Measurements from ENCODE around the gene SLC43A3.

Gene SLC43A3

DNA sequence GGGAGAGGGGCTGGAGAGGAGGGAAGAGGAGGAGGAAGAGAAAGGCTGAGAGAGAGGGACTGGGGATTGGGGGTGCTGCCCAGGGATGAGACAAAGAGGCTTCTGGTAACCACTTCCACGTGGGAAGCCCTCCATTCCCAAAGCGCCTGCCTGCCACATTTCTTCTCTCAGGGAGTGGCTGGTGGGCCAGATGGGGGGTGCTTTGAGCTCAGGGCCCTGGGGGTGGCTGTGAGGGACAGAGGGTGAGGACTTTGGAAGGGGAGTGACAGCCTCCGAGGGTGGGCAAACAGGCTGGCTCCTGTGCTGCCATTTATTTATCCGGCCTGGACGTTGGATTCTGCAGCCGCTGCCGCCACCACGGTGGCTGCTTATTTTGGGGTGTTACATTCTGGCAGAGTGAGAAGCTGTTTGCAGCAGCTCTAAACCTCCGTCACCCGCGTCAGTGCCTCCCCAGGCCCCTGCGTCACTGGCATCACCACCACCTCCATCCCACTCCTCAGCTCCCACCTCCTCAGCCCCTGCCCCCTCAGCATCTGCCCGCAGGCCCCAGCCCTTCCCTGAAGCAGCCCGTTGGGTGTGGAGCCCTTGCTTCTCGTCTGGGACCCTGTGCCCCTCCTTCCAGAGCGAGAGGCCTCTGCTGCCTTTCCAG lies 35.0 kb upstream of the SLC43A3 start:
- Histone ChIP-seq H3K27ac (replicated peaks; ENCODE audit: low read length) (no peak overlapping the region), H3K4me2 (ENCODE audit: insufficient read depth, low read length, poor library complexity, severe bottlenecking) (no peak overlapping the region), H2BK120ac (ENCODE audit: low read depth, low read length) (no peak overlapping the region), H3K18ac (ENCODE audit: low read length) (peak overlapping the region; percentile 35), H2BK15ac (ENCODE audit: low read length) (no peak overlapping the region), H3K36me3 (replicated peaks in 1 of 2; ENCODE audit: control insufficient read depth in 2 of 2, insufficient read depth in 2 of 2, low read length in 2 of 2) (peaks cover 0 to 8% of the 10 kb centered on the region in 2 donors), H3K9ac (ENCODE audit: low read depth, low read length, poor library complexity) (peak overlapping the region; percentile 47), H3K4me1 (ENCODE audit: control insufficient read depth in 2 of 2, insufficient read depth in 1 of 2, low read depth in 1 of 2, low read length in 2 of 2) (peaks cover 28 to 37% of the 10 kb centered on the region in 2 donors), H3K4me3 (ENCODE audit: low read length in 2 of 2) (peak overlapping the region in 1 of 2 donors; percentile 85), H3K27me3 (ENCODE audit: control insufficient read depth in 3 of 3, insufficient read depth in 3 of 3, low read depth in 1 of 3, low read length in 3 of 3) (peaks cover 22 to 45% (median 29%) of the 10 kb centered on the region in 3 experiments), H3K9me3 (replicated peaks in 1 of 2; ENCODE audit: control insufficient read depth in 2 of 2, insufficient read depth in 1 of 2, low read depth in 1 of 2, low read length in 2 of 2) (no peaks in the 10 kb centered on the region), H3K23ac (ENCODE audit: low read depth, low read length, poor library complexity) (peak overlapping the region; percentile 18), H3K79me1 (ENCODE audit: low read depth, low read length) (no peaks in the 10 kb centered on the region), H3K4ac (ENCODE audit: low read length) (no peak overlapping the region), H2BK5ac (ENCODE audit: low read length) (no peak overlapping the region), H4K91ac (ENCODE audit: low read depth, low read length, poor library complexity) (no peak overlapping the region), H2BK12ac (ENCODE audit: low read length) (peak overlapping the region; percentile 65), H2AFZ (ENCODE audit: low read length) (no peak overlapping the region), H3K14ac (ENCODE audit: low read length) (no peak overlapping the region), H2AK5ac (ENCODE audit: low read depth, low read length) (peak overlapping the region; percentile 76), H4K8ac (ENCODE audit: low read depth, low read length) (no peak overlapping the region)
- no peak for DNase-seq (ENCODE audit: low spot score)
- no CpG with 5 or more reads among the region's 16 CpGs for WGBS, 2 donors (ENCODE audit: extremely low coverage in 2 of 2, insufficient read length in 2 of 2, insufficient replicate concordance in 1 of 2)

DNA sequence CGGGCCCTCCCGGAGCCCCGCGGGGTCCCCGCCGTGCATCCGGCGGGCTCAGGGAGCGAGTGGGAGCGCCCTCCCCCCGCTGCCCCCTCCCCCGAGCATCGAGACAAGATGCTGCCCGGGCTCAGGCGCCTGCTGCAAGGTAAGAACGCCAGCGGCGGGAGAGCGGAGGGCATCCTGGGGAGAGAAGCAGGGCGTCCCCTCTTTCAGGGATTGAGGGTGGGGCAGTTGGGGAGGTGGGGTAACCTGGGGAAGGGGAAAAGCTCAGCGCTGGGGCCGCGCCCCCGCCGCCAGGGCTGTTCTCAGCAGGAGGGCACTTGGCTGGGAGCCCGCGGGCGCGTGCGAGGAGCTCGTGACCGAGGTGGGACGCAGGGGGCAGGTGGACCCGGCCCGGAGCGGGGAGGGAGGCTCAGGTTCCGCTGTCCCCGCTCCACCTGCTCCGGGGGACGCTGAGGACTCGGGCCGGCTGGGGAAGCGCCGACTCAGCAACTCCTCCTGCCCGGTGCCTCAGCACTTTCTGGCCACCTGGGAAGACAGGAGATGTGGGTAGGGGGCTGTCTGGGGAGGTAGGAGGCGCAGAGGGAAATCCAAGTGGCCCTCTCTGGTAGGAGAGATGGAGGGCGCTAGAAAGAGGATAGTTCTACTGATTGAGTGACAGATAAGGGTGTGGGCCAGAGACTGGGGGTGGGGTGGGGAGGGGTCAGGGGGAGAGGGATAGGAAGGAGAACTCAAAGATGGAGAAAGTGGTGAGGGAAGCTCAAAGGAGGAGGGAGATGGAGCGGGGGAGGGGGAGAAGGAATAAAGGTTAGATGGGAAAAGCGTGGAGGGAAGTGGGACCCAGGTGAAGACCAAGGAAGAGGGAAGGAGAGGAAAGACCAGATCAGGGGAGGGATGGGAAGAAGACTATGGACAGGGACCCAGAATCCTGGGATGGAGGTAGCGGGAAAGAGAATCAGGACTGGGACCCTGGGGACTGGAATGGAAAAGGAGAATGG lies 34.1 kb upstream of the SLC43A3 start:
- Histone ChIP-seq H3K9me3 (replicated peaks in 1 of 2; ENCODE audit: control insufficient read depth in 2 of 2, insufficient read depth in 1 of 2, low read depth in 1 of 2, low read length in 2 of 2) (no peaks in the 10 kb centered on the region), H3K27ac (replicated peaks; ENCODE audit: low read length) (no peak overlapping the region), H2BK15ac (ENCODE audit: low read length) (no peak overlapping the region), H2AFZ (ENCODE audit: low read length) (peak overlapping the region; percentile 97), H3K4me2 (ENCODE audit: insufficient read depth, low read length, poor library complexity, severe bottlenecking) (peak overlapping the region; percentile 80), H2BK120ac (ENCODE audit: low read depth, low read length) (no peak overlapping the region), H3K4me1 (ENCODE audit: control insufficient read depth in 2 of 2, insufficient read depth in 1 of 2, low read depth in 1 of 2, low read length in 2 of 2) (peaks cover 29 to 37% of the 10 kb centered on the region in 2 donors), H3K4ac (ENCODE audit: low read length) (no peak overlapping the region), H3K18ac (ENCODE audit: low read length) (peak overlapping the region; percentile 86), H3K36me3 (replicated peaks in 1 of 2; ENCODE audit: control insufficient read depth in 2 of 2, insufficient read depth in 2 of 2, low read length in 2 of 2) (peaks cover 0 to 8% of the 10 kb centered on the region in 2 donors), H2BK5ac (ENCODE audit: low read length) (no peak overlapping the region), H3K79me1 (ENCODE audit: low read depth, low read length) (no peaks in the 10 kb centered on the region), H3K9ac (ENCODE audit: low read depth, low read length, poor library complexity) (peak overlapping the region; percentile 51), H4K8ac (ENCODE audit: low read depth, low read length) (no peak overlapping the region), H3K23ac (ENCODE audit: low read depth, low read length, poor library complexity) (peak overlapping the region; percentile 30), H3K4me3 (ENCODE audit: low read length in 2 of 2) (peak overlapping the region; percentile 85), H2AK5ac (ENCODE audit: low read depth, low read length) (no peak overlapping the region), H4K91ac (ENCODE audit: low read depth, low read length, poor library complexity) (no peak overlapping the region), H2BK12ac (ENCODE audit: low read length) (no peak overlapping the region), H3K27me3 (ENCODE audit: control insufficient read depth in 3 of 3, insufficient read depth in 3 of 3, low read depth in 1 of 3, low read length in 3 of 3) (peaks cover 22 to 47% (median 36%) of the 10 kb centered on the region in 3 experiments), H3K14ac (ENCODE audit: low read length) (no peak overlapping the region)
- no peak for DNase-seq (ENCODE audit: low spot score)
- WGBS, 2 donors (ENCODE audit: extremely low coverage in 2 of 2, insufficient read length in 2 of 2, insufficient replicate concordance in 1 of 2), result 100% methylated on average over 1 of the region's 50 CpGs; no CpG with 5 or more reads in 1 of the 2 donors

DNA sequence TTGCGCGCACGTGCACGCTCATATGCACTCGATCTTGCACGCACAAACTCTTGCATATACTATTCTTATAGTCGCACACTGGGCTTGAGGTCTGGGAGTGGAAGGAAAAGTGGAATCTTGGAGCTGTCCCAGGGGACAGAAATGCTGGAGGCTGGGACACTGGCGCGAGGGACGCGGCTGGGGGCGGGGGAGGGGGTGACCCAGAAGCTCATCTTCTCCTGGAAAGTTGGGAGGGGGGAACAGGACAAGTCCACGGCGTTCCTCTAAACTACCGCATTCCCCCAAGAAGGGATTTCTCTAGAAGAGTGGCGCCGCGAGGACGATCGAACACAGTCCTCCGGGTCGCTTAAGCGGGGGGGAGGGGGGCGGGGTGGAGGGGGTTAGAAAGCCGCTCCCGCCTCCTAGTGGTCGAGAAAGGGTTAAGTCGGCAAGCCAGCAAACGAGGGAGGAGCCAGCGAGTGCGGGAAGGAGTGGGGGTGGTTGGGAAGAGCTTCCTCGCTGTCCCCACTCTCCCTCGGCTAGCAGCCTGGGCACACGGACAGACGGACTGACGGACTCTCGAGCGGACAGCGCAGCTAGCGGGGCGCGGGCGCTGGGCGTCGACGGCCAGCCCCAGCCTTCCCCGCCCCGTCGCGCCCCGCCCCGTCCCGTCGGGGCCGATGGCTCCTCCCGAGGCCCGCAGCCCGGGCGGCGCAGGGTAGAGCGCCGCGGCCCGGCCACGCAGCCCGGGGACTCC lies 33.3 kb upstream of the SLC43A3 start, which contains the start of gene RTN4RL2:
TSS of gene RTN4RL2 (plus strand) at position 507 of the 736 bp plus-strand sequence. CDS start 338 bp downstream, outside the sequence.
- Histone ChIP-seq H3K27me3 (ENCODE audit: control insufficient read depth in 3 of 3, insufficient read depth in 3 of 3, low read depth in 1 of 3, low read length in 3 of 3) (peaks cover 22 to 47% (median 40%) of the 10 kb centered on the region in 3 experiments), H3K23ac (ENCODE audit: low read depth, low read length, poor library complexity) (peak within 1 kb of the TSS; percentile 60), H3K4me3 (ENCODE audit: low read length in 2 of 2) (peak within 1 kb of the TSS; percentile 85), H2BK12ac (ENCODE audit: low read length) (no peak within 1 kb of the TSS), H2AFZ (ENCODE audit: low read length) (peak within 1 kb of the TSS; percentile 97), H3K36me3 (replicated peaks in 1 of 2; ENCODE audit: control insufficient read depth in 2 of 2, insufficient read depth in 2 of 2, low read length in 2 of 2) (peaks cover 0 to 6% of the 10 kb centered on the region in 2 donors), H3K4me1 (ENCODE audit: control insufficient read depth in 2 of 2, insufficient read depth in 1 of 2, low read depth in 1 of 2, low read length in 2 of 2) (peaks cover 29 to 37% of the 10 kb centered on the region in 2 donors), H3K18ac (ENCODE audit: low read length) (peak within 1 kb of the TSS; percentile 86), H3K14ac (ENCODE audit: low read length) (peak within 1 kb of the TSS; percentile 9), H3K9ac (ENCODE audit: low read depth, low read length, poor library complexity) (peak within 1 kb of the TSS; percentile 51), H4K8ac (ENCODE audit: low read depth, low read length) (no peak within 1 kb of the TSS), H3K27ac (replicated peaks; ENCODE audit: low read length) (no peak within 1 kb of the TSS), H3K9me3 (replicated peaks in 1 of 2; ENCODE audit: control insufficient read depth in 2 of 2, insufficient read depth in 1 of 2, low read depth in 1 of 2, low read length in 2 of 2) (no peaks in the 10 kb centered on the region), H3K4me2 (ENCODE audit: insufficient read depth, low read length, poor library complexity, severe bottlenecking) (peak within 1 kb of the TSS; percentile 80), H2AK5ac (ENCODE audit: low read depth, low read length) (peak within 1 kb of the TSS; percentile 57), H4K91ac (ENCODE audit: low read depth, low read length, poor library complexity) (no peak within 1 kb of the TSS), H3K79me1 (ENCODE audit: low read depth, low read length) (no peaks in the 10 kb centered on the region), H2BK5ac (ENCODE audit: low read length) (no peak within 1 kb of the TSS), H2BK15ac (ENCODE audit: low read length) (no peak within 1 kb of the TSS), H3K4ac (ENCODE audit: low read length) (no peak within 1 kb of the TSS), H2BK120ac (ENCODE audit: low read depth, low read length) (no peak within 1 kb of the TSS)
- peak; percentile 72 for DNase-seq (ENCODE audit: low spot score)
- no CpG with 5 or more reads among the region's 66 CpGs for WGBS, 2 donors (ENCODE audit: extremely low coverage in 2 of 2, insufficient read length in 2 of 2, insufficient replicate concordance in 1 of 2)
